Cardiac fibroblast (primary cell): ENCODE results near the gene TRIM22.
"Not testable (repeated sequence)": the region's sequence is repeated elsewhere in the genome, so short reads cannot be mapped to it uniquely, and the experiment has no call there.

Experiments
- DNase-seq, 2 donors: peaks; one replicate each; pipeline versions ENCODE4 v3.0.0 to v3.0.0-alpha.2; 2010; ENCODE audit warnings: low read depth in 2 of 2
- H3K4me3 ChIP-seq, 2 donors: replicated peaks in 1 of 2; 1 replicate in 1 of 2; 2 replicates in 1 of 2; pipeline ENCODE4 v1.5.1; 2011; ENCODE audit warnings: low read depth in 2 of 2, low read length in 2 of 2, mild to moderate bottlenecking in 2 of 2, moderate library complexity in 1 of 2
- CTCF ChIP-seq: IDR thresholded peaks from one replicate; pipeline ENCODE4 v1.5.1; 2011; ENCODE audit warnings: low read depth, mild to moderate bottlenecking, low read length, inconsistent platforms

Gene TRIM22, protein sequence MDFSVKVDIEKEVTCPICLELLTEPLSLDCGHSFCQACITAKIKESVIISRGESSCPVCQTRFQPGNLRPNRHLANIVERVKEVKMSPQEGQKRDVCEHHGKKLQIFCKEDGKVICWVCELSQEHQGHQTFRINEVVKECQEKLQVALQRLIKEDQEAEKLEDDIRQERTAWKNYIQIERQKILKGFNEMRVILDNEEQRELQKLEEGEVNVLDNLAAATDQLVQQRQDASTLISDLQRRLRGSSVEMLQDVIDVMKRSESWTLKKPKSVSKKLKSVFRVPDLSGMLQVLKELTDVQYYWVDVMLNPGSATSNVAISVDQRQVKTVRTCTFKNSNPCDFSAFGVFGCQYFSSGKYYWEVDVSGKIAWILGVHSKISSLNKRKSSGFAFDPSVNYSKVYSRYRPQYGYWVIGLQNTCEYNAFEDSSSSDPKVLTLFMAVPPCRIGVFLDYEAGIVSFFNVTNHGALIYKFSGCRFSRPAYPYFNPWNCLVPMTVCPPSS

GRCh38 chr11:5689551-5689983, at the start of gene TRIM22:
TRIM22 (plus strand) TSS chr11:5689790; CDS start chr11:5696233, 6,443 bp downstream.
- no peak for TF ChIP-seq CTCF
- peak within 1 kb of the TSS; percentile 35 to 64 for H3K4me3 ChIP-seq
- DNase-seq: peak; percentile 84 to 93

DNA sequence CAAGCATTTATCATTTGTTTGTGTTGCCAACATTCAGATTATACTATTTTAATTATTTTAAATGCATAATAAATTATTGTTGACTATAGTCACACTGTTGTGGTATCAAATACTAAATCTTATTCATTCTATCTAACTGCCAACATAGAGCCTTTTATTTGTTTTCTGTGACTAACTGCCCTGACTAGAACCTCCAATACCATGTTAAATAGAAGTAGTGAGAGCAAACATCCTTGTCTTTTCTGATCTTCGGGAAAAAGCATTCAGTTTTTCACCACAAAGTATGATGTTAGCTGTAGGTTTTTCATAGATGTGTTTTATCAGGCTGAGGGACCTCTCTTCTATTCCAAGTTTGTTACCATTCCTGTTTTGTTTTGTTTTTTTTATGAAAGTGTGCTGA, 49.6 kb upstream of the TRIM22 start:
- no peak overlapping the region for H3K4me3 ChIP-seq
- no peak for DNase-seq
- no peak for TF ChIP-seq CTCF

GRCh38 chr11:5643585-5643984, 46.0 kb upstream of the TRIM22 start:
- no peak for TF ChIP-seq CTCF
- no peak overlapping the region for H3K4me3 ChIP-seq
- no peak for DNase-seq

GRCh38 chr11:5646139-5646538, 43.5 kb upstream of the TRIM22 start:
- H3K4me3 ChIP-seq: no peak overlapping the region
- TF ChIP-seq CTCF: no peak
- DNase-seq: no peak

DNA sequence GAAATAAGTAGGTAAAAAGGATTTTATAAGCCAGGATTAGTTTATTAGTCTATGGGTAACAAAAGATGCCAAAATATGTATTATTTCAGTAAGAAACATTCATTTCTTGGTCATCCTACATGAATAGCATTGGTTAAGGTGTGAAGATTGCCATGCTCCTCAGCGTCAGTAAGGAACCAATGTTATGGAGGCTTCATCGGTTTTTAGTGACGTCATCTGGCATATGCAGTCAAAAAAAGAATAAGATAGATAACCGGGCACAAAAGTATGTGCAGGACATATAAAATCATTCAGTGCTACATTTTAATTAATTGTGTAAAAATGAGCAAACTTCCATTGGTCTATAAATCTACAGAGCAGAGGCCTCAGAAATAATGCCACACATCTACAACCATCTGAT, 34.1 kb upstream of the TRIM22 start:
- TF ChIP-seq CTCF: no peak
- H3K4me3 ChIP-seq: no peak overlapping the region
- no peak for DNase-seq

GRCh38 chr11:5656956-5657355, 32.6 kb upstream of the TRIM22 start:
- DNase-seq: not testable (repeated sequence)

GRCh38 chr11:5658318-5658717, 31.3 kb upstream of the TRIM22 start:
- TF ChIP-seq CTCF: no peak
- DNase-seq: no peak
- no peak overlapping the region for H3K4me3 ChIP-seq

More at GRCh38 chr11:5656956-5657355, 32.6 kb upstream of the TRIM22 start:
- H3K4me3 ChIP-seq: not testable (repeated sequence)
